Measurements from ENCODE around the gene CCSER1. TPM values are rescaled to one million over a fixed set of nuclear protein-coding genes. Genes with fewer than 3 reads are reported as not detected.

Gene CCSER1
- total RNA-seq, 1 donor from 2014 or later: 8.4 TPM

DNA sequence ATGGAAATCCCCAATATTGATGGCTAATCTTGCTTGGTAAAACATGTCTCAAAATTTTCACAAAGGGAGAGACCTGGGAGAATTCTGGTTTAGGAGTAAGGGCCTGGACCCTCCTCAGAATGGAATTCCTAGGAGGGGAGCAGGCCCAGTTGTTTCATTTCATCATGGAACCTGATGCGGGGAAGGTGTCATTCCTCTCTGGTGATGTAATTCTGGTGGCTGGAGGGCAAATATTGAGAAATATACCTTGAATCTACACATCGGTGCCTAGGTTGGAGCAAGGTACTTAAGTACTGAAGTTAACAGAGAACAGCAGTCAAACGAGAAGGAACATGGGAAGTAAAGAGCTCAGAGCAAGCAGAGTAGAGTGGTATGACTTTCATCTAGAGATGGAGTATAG lies 23.2 kb upstream of the CCSER1 start:
- Histone ChIP-seq H3K27me3 (ENCODE audit: low read depth) (no peaks in the 10 kb centered on the region), H3K27ac (no peak overlapping the region), H3K36me3 (no peaks in the 10 kb centered on the region), H3K4me3 (no peak overlapping the region), H3K4me1 (no peaks in the 10 kb centered on the region), H3K9me3 (no peaks in the 10 kb centered on the region)
- intact Hi-C loops (cut with DNase I): no loop called here
- TF ChIP-seq, protein P1, sequence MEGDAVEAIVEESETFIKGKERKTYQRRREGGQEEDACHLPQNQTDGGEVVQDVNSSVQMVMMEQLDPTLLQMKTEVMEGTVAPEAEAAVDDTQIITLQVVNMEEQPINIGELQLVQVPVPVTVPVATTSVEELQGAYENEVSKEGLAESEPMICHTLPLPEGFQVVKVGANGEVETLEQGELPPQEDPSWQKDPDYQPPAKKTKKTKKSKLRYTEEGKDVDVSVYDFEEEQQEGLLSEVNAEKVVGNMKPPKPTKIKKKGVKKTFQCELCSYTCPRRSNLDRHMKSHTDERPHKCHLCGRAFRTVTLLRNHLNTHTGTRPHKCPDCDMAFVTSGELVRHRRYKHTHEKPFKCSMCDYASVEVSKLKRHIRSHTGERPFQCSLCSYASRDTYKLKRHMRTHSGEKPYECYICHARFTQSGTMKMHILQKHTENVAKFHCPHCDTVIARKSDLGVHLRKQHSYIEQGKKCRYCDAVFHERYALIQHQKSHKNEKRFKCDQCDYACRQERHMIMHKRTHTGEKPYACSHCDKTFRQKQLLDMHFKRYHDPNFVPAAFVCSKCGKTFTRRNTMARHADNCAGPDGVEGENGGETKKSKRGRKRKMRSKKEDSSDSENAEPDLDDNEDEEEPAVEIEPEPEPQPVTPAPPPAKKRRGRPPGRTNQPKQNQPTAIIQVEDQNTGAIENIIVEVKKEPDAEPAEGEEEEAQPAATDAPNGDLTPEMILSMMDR (IDR thresholded peaks at IDR 0.05): no peak
- DNase-seq (no peak), ATAC-seq (no peak)

DNA sequence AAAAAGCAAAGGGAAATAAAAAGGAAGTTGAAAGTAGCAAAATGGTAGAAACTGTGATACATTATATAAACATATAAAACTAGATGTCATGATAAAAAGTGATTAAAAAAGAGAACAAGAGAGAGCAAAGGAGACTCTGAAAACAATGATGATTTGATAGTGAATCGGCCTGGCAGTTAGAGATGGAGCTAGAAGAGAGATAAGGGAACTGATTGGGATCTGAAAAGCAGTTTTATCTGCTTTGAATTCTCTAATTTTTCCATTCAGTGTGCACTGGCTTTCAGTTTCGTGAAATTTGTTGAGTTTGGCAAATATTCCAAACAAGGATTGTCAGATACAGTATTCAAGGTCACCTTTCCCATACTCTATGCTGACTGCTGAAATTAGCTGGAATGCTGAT lies 21.9 kb upstream of the CCSER1 start:
- Histone ChIP-seq H3K36me3 (no peaks in the 10 kb centered on the region), H3K27me3 (ENCODE audit: low read depth) (no peaks in the 10 kb centered on the region), H3K27ac (no peak overlapping the region), H3K4me1 (no peaks in the 10 kb centered on the region), H3K9me3 (no peaks in the 10 kb centered on the region), H3K4me3 (no peak overlapping the region)
- no peak for DNase-seq
- intact Hi-C loops (cut with DNase I): no loop called here
- TF ChIP-seq, protein P1 (IDR thresholded peaks at IDR 0.05): no peak
- no peak for ATAC-seq

DNA sequence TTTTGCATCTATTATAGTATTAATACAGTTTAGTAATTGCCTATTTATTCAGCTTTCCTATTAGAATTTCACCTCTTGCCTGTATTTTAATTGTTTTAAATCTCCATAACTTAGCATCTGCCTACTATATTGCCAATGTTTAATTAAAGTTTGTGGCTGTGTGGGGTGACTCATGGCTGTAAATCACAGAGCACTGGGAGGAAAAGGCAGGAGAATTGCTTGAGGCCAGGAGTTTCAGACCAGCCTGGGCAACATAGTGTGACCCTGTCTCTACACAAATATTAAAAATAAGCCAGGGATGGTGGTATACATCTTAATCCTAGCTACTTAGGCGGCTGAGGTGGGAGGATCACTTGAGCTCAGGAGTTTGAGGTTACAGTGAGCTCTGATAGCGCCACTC lies 14.5 kb upstream of the CCSER1 start:
- no peak for ATAC-seq
- Histone ChIP-seq H3K27ac (no peak overlapping the region), H3K9me3 (no peaks in the 10 kb centered on the region), H3K4me1 (no peaks in the 10 kb centered on the region), H3K27me3 (ENCODE audit: low read depth) (no peaks in the 10 kb centered on the region), H3K4me3 (no peak overlapping the region), H3K36me3 (no peaks in the 10 kb centered on the region)
- TF ChIP-seq, protein P1 (IDR thresholded peaks at IDR 0.05): no peak
- DNase-seq: no peak
- intact Hi-C loops (cut with DNase I): no loop called here

DNA sequence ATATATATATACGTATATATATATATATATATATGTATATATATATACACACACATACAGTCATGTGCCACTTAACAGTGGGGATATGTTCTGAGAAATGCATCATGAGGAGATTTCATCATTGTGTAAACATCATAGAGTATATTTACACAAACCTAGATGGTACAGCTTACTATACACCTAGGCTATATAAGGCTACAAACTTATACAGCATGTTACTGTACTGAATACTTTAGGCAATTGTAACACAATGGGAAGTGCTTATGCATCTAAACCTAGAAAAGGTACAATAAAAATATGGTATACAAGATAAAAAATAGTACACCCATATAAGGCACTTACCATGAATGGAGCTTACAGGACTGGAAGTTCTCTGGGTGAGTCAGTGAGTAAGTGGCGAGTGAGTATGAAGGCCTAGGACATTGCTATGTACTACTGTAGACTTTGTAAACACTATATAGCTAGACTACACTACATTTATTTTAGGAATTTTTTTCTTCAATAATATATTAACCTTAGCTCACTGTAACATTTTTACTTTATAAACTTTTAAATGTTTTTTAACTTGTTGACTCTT lies 13.2 kb upstream of the CCSER1 start:
- TF ChIP-seq, protein P1 (IDR thresholded peaks at IDR 0.05): no peak
- Histone ChIP-seq H3K27ac (no peak overlapping the region), H3K9me3 (no peaks in the 10 kb centered on the region), H3K4me3 (no peak overlapping the region), H3K36me3 (no peaks in the 10 kb centered on the region), H3K4me1 (no peaks in the 10 kb centered on the region), H3K27me3 (ENCODE audit: low read depth) (no peaks in the 10 kb centered on the region)
- intact Hi-C loops (cut with DNase I): no loop called here
- no peak for DNase-seq
- ATAC-seq: no peak

DNA sequence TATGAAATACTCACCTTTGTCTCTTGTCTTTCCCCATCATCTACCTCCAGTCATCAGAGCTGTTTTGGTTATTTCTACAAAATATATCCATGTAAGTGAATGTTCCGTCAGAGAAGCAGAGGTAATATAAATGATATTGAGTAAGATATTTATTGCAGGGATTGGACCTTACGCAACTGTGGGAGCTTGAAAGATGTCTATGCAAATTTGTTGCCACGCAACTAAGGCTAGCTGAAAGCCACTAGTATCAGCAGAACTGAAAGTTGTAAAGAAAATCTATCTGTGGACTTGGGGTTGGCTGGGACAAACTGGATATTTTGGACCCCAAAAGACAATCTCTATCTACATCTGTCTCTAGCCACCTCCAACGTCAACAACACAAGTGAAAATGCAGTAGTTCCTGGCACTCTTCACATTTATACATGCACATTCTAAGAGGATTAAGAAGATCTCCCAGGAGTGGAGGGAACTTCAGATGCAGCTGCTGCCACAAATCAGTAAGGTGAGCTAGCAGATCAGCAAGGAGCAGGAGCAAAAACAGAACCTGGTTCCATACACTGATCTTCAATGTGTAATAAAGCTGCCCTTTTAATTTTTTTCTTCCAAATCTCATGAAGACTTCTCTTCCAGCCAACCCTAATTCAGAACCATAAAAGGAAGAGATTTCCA lies 8.5 kb upstream of the CCSER1 start:
- no peak for ATAC-seq

More for the DNA sequence above, 8.5 kb upstream of the CCSER1 start:
- H3K4me1 ChIP-seq: no peaks in the 10 kb centered on the region
- H3K4me3 ChIP-seq: no peak overlapping the region
- TF ChIP-seq, protein P1 (IDR thresholded peaks at IDR 0.05): no peak
- no peaks in the 10 kb centered on the region for H3K9me3 ChIP-seq
- intact Hi-C loops (cut with DNase I): no loop called here
- no peaks in the 10 kb centered on the region for H3K27me3 ChIP-seq (ENCODE audit: low read depth)
- H3K27ac ChIP-seq: no peak overlapping the region
- H3K36me3 ChIP-seq: no peaks in the 10 kb centered on the region
- no peak for DNase-seq
